Measurements from ENCODE around the gene ZNF487.
"Not testable (repeated sequence)": the region's sequence is repeated elsewhere in the genome, so short reads cannot be mapped to it uniquely, and the experiment has no call there.

DNA sequence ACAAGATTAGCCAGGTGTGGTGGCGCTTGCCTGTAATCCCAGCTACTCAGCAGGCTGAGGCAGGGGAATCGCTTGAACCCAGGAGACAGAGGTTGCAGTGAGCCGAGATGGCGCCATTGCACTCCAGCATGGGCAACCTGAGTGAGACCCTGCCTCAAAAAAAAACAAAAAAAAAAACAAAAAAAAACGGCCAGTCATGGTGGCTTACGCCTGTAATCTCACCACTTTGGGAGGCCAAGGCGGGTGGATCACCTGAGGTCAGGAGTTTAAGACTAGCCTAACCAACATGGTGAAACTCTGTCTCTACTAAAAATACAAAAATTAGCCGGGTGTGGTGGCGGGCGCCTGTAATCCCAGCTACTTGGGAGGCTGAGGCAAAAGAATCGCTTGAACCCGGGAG lies 10.4 kb upstream of the ZNF487 start:
- not testable (repeated sequence) for TF ChIP-seq POLR2AphosphoS5 (IDR thresholded peaks at IDR 0.05; ENCODE audit: borderline replicate concordance, low read depth, low read length); FOXP2 (optimal IDR thresholded peaks at IDR 0.05; ENCODE audit: control extremely low read depth, extremely low read length, insufficient read depth); EZH2 (IDR thresholded peaks at IDR 0.05)
